Fibroblast of lung (primary cell): ENCODE data around the gene SLC25A3.
A peak's percentile ranks its signal among the peaks of the same experiment; 100 is the strongest.

Experiments used
- EZH2 ChIP-seq: IDR thresholded peaks from 2 replicates; pipeline ENCODE4 v1.5.1; 2012; ENCODE audit warnings: low read length, control low read depth, mild to moderate bottlenecking; ENCODE audit errors: missing control alignments
- TF ChIP-seq, protein P1 (sequence below), 2 donors: IDR thresholded peaks in 1 of 2; conservative IDR thresholded peaks in 1 of 2; 1 replicate in 1 of 2; 2 replicates in 1 of 2; pipeline ENCODE4 v1.5.1; 2011 to 2012; ENCODE audit warnings: low read length in 2 of 2, control low read depth in 1 of 2, inconsistent platforms in 1 of 2, low read depth in 1 of 2, mild to moderate bottlenecking in 1 of 2

DNA sequence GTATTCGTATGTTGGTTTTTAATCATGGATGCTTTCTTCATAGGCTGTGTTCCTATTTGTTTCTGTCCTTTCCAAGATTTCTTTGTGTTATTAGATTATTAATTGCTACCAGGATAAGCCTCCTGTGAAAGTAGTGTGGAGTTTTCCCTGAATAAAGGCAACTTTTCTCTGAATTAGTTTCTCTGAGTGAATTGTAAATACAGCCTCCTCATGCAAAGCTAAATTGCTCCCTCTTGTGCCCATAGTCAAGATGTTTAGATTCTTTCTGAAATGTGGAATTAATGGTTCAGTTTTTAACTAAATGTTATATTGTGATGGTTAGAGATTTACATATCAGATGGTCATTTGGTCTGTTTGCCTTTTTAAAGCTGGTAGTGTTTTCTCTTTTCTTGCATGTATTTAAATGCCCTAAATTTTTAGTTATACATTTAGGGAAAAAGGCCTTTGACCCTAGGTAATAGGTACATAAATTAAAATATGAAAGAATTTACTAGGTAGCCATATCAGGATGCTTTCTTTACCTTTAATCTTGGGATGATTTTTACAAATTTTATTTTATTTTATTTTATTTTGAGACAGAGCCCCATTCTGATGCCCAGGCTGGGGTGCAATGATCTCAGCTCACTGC, 60.5 kb downstream of the SLC25A3 start:
- TF ChIP-seq, protein P1, sequence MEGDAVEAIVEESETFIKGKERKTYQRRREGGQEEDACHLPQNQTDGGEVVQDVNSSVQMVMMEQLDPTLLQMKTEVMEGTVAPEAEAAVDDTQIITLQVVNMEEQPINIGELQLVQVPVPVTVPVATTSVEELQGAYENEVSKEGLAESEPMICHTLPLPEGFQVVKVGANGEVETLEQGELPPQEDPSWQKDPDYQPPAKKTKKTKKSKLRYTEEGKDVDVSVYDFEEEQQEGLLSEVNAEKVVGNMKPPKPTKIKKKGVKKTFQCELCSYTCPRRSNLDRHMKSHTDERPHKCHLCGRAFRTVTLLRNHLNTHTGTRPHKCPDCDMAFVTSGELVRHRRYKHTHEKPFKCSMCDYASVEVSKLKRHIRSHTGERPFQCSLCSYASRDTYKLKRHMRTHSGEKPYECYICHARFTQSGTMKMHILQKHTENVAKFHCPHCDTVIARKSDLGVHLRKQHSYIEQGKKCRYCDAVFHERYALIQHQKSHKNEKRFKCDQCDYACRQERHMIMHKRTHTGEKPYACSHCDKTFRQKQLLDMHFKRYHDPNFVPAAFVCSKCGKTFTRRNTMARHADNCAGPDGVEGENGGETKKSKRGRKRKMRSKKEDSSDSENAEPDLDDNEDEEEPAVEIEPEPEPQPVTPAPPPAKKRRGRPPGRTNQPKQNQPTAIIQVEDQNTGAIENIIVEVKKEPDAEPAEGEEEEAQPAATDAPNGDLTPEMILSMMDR (conservative IDR thresholded peaks at IDR 0.05 in 1 of 2, IDR thresholded peaks at IDR 0.05 in 1 of 2; ENCODE audit: low read depth in 1 of 2, low read length in 2 of 2): peak; percentile 58 to 67
- TF ChIP-seq EZH2: no peak
